ENCODE measurements around the gene CCHCR1. TPM values are rescaled to one million over a fixed set of nuclear protein-coding genes. Genes with fewer than 3 reads are reported as not detected.

Gene CCHCR1
- total RNA-seq, 1 experiment from 2014 or later = 60.6 TPM

GRCh38 chr6:31152781-31153180 lies 4.8 kb downstream of the CCHCR1 start:
- DNase-seq = no peak
- BruUV-seq (replicated peaks) = no TSS peak
- no peaks in the 10 kb centered on the region for H3K36me3 ChIP-seq (ENCODE audit: low read depth)
- H4K20me1 ChIP-seq (ENCODE audit: insufficient read depth) = no peaks in the 10 kb centered on the region
- H3K79me2 ChIP-seq (ENCODE audit: low read depth) = no peaks in the 10 kb centered on the region
- H3K9me2 ChIP-seq (ENCODE audit: insufficient read depth) = no peaks in the 10 kb centered on the region
- no peaks in the 10 kb centered on the region for H3F3A ChIP-seq (ENCODE audit: insufficient read depth, low read depth)
- H3K4me2 ChIP-seq = no peak overlapping the region
- POLR2A ChIA-PET (ENCODE audit: unreplicated experiment) = interaction anchor here (0.6 to 0.7 kb wide), 3 partner anchors 13 to 1097 kb away, joined by 4 to 8 read pairs (median 6); no protein-coding TSS in a partner anchor
- H3K4me3 ChIP-seq = no peak overlapping the region
- intact Hi-C loops (cut with micrococcal nuclease; ENCODE audit: unreplicated experiment) = no loop called here
- peaks cover 8% of the 10 kb centered on the region; the same call in 1 of the 2 replicates for H3K4me1 ChIP-seq (replicated peaks; ENCODE audit: insufficient read depth)
- no peaks in the 10 kb centered on the region for H3K9me3 ChIP-seq (ENCODE audit: insufficient read depth, low read depth)
- H2AFZ ChIP-seq = no peak overlapping the region
- no peak overlapping the region for H3K27ac ChIP-seq
- H3K27me3 ChIP-seq (ENCODE audit: insufficient read depth, low read depth) = no peaks in the 10 kb centered on the region
- no peak for TF ChIP-seq EZH2 (IDR thresholded peaks at IDR 0.05; ENCODE audit: low read depth)
- no peak for TF ChIP-seq CTCF (conservative IDR thresholded peaks at IDR 0.05)
- CTCF ChIA-PET = no interaction called here

- no peak overlapping the region for H2AFZ ChIP-seq
- H4K20me1 ChIP-seq (ENCODE audit: insufficient read depth) = no peaks in the 10 kb centered on the region
- no peak overlapping the region for H3K4me3 ChIP-seq
- no TSS peak for BruUV-seq (replicated peaks)
- H3K9me2 ChIP-seq (ENCODE audit: insufficient read depth) = no peaks in the 10 kb centered on the region
- H3K27me3 ChIP-seq (ENCODE audit: insufficient read depth, low read depth) = no peaks in the 10 kb centered on the region
- no peaks in the 10 kb centered on the region for H3K36me3 ChIP-seq (ENCODE audit: low read depth)
- H3K79me2 ChIP-seq (ENCODE audit: low read depth) = no peaks in the 10 kb centered on the region
- no peak for DNase-seq
- TF ChIP-seq CTCF (conservative IDR thresholded peaks at IDR 0.05) = no peak
- TF ChIP-seq EZH2 (IDR thresholded peaks at IDR 0.05; ENCODE audit: low read depth) = no peak
- H3F3A ChIP-seq (ENCODE audit: insufficient read depth, low read depth) = no peaks in the 10 kb centered on the region
- intact Hi-C loops (cut with micrococcal nuclease; ENCODE audit: unreplicated experiment) = no loop called here
- ChIA-PET CTCF (no interaction called here), POLR2A (ENCODE audit: unreplicated experiment) (no interaction called here)
- H3K27ac ChIP-seq = no peak overlapping the region
- no peak overlapping the region for H3K4me2 ChIP-seq
- no peaks in the 10 kb centered on the region for H3K9me3 ChIP-seq (ENCODE audit: insufficient read depth, low read depth)
- H3K4me1 ChIP-seq (replicated peaks; ENCODE audit: insufficient read depth) = no peaks in the 10 kb centered on the region
These were observed 7.7 kb downstream of the CCHCR1 start for GRCh38 chr6:31149827-31150447.

- no peak overlapping the region for H3K4me3 ChIP-seq
- no peak for DNase-seq
- H3K27ac ChIP-seq = no peak overlapping the region
- no peak overlapping the region for H3K4me2 ChIP-seq
- intact Hi-C loops (cut with micrococcal nuclease; ENCODE audit: unreplicated experiment) = no loop called here
- no peaks in the 10 kb centered on the region for H3K36me3 ChIP-seq (ENCODE audit: low read depth)
- no peaks in the 10 kb centered on the region for H3K79me2 ChIP-seq (ENCODE audit: low read depth)
- H3K27me3 ChIP-seq (ENCODE audit: insufficient read depth, low read depth) = no peaks in the 10 kb centered on the region
- no TSS peak for BruUV-seq (replicated peaks)
- ChIA-PET POLR2A (ENCODE audit: unreplicated experiment) (no interaction called here), CTCF (no interaction called here)
- H4K20me1 ChIP-seq (ENCODE audit: insufficient read depth) = no peaks in the 10 kb centered on the region
- no peak overlapping the region for H2AFZ ChIP-seq
- TF ChIP-seq EZH2 (IDR thresholded peaks at IDR 0.05; ENCODE audit: low read depth) = no peak
- TF ChIP-seq CTCF (conservative IDR thresholded peaks at IDR 0.05) = no peak
- no peaks in the 10 kb centered on the region for H3K9me3 ChIP-seq (ENCODE audit: insufficient read depth, low read depth)
- H3K4me1 ChIP-seq (replicated peaks; ENCODE audit: insufficient read depth) = no peaks in the 10 kb centered on the region
- H3F3A ChIP-seq (ENCODE audit: insufficient read depth, low read depth) = no peaks in the 10 kb centered on the region; the same call in 1 of the 2 replicates
- no peaks in the 10 kb centered on the region for H3K9me2 ChIP-seq (ENCODE audit: insufficient read depth)
These were observed 12.2 kb downstream of the CCHCR1 start for GRCh38 chr6:31145386-31145785.

Measured in PC-9 (cell line).